ENCODE results near the gene DMRTB1.

The DMRTB1 gene

GRCh38 chr1:53516181-53516580 is 57.0 kb downstream of the DMRTB1 start:
- Histone ChIP-seq H3K4me3 (ENCODE audit: low read depth, low read length) (no peak overlapping the region), H3K9me3 (ENCODE audit: control insufficient read depth, insufficient read depth, low read depth, low read length) (no peaks in the 10 kb centered on the region), H3K27ac (ENCODE audit: extremely low read depth, low read depth, low read length) (no peak overlapping the region), H3K36me3 (ENCODE audit: control insufficient read depth in 2 of 2, insufficient read depth in 1 of 2, low read length in 2 of 2) (no peaks in the 10 kb centered on the region), H3K4me1 (ENCODE audit: control insufficient read depth, insufficient read depth, low read length) (peaks cover 13% of the 10 kb centered on the region)
- CTCF ChIA-PET = no interaction called here
- POLR2A ChIA-PET = no interaction called here
- TF ChIP-seq TRIM28 (IDR thresholded peaks at IDR 0.05; ENCODE audit: borderline replicate concordance, low read length) (no peak), KLF7 (tag by site-specific recombination; IDR thresholded peaks at IDR 0.05; ENCODE audit: borderline replicate concordance) (no peak), ZSCAN5A (tag by site-specific recombination; IDR thresholded peaks at IDR 0.05) (no peak), ZNF701 (tag by site-specific recombination; IDR thresholded peaks at IDR 0.05) (no peak), REST (tag by site-specific recombination; IDR thresholded peaks at IDR 0.05) (no peak), TCF7L2 (IDR thresholded peaks at IDR 0.05; ENCODE audit: borderline replicate concordance, low read depth, low read length) (no peak), ZNF645 (tag by site-specific recombination; IDR thresholded peaks at IDR 0.05) (no peak), KLF16 (tag by site-specific recombination; IDR thresholded peaks at IDR 0.05) (no peak), ZNF629 (tag by site-specific recombination; IDR thresholded peaks at IDR 0.05) (no peak), ZNF785 (tag by site-specific recombination; IDR thresholded peaks at IDR 0.05) (no peak), TSHZ1 (tag by site-specific recombination; IDR thresholded peaks at IDR 0.05; ENCODE audit: borderline replicate concordance) (no peak), ZNF157 (tag by site-specific recombination; IDR thresholded peaks at IDR 0.05) (no peak), OVOL3 (tag by site-specific recombination; IDR thresholded peaks at IDR 0.05) (no peak), ZNF423 (tag by site-specific recombination; IDR thresholded peaks at IDR 0.05) (no peak), GLI4 (tag by site-specific recombination; IDR thresholded peaks at IDR 0.05) (no peak), ZNF548 (tag by site-specific recombination; IDR thresholded peaks at IDR 0.05) (no peak), ZSCAN4 (tag by site-specific recombination; IDR thresholded peaks at IDR 0.05) (no peak), ZNF302 (tag by site-specific recombination; IDR thresholded peaks at IDR 0.05; ENCODE audit: low read depth) (no peak), ZBTB6 (tag by site-specific recombination; IDR thresholded peaks at IDR 0.05) (no peak), ZNF639 (tag by site-specific recombination; IDR thresholded peaks at IDR 0.05) (no peak)
